LNCaP clone FGC (cell line): Measurements from ENCODE around the gene TACC3.

ENCODE experiments used
- DNase-seq: peaks from one replicate; pipeline ENCODE4 v3.0.0-alpha.2; 2011; ENCODE audit warnings: low read depth
- H3K4me3 ChIP-seq: 2 replicates; pipeline ENCODE4 v1.5.1; 2011; ENCODE audit warnings: mild to moderate bottlenecking, low read depth, low read length, control low read depth
- CTCF ChIP-seq: IDR thresholded peaks from 2 replicates; pipeline ENCODE4 v1.5.1; 2012; ENCODE audit warnings: mild to moderate bottlenecking; ENCODE audit not compliant: control insufficient read depth, insufficient read depth; ENCODE audit errors: extremely low read depth

The TACC3 gene

DNA sequence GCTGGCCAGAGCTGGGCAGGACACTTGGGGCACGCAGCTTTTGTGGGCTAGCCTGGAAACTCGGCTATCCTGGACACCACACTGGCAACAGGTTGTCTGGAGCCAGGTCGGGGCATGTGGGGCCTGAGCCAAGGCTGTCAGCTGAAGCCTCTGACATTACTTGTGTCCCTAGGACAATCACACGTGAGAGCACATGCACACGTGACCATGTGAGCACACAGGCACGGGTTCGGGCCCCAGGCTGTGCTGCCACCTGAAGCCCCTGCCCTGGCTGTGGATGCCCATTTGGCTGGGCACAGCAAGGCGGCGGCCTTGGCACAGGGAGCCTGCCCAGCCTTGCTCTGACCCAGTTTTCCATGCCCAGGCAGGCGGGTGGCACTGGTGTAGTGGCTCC is 63.1 kb downstream of the TACC3 start:
- DNase-seq: no peak
- no peak for TF ChIP-seq CTCF
- no peak overlapping the region for H3K4me3 ChIP-seq

- no peak for TF ChIP-seq CTCF
Observed at GRCh38 chr4:1784789-1785591, 63.7 kb downstream of the TACC3 start.

GRCh38 chr4:1785592-1785991 is 64.3 kb downstream of the TACC3 start:
- TF ChIP-seq CTCF: no peak
- no peak for DNase-seq
- H3K4me3 ChIP-seq: no peak overlapping the region

More at GRCh38 chr4:1784789-1785591, 63.7 kb downstream of the TACC3 start:
- no peak overlapping the region for H3K4me3 ChIP-seq
- DNase-seq: no peak

DNA sequence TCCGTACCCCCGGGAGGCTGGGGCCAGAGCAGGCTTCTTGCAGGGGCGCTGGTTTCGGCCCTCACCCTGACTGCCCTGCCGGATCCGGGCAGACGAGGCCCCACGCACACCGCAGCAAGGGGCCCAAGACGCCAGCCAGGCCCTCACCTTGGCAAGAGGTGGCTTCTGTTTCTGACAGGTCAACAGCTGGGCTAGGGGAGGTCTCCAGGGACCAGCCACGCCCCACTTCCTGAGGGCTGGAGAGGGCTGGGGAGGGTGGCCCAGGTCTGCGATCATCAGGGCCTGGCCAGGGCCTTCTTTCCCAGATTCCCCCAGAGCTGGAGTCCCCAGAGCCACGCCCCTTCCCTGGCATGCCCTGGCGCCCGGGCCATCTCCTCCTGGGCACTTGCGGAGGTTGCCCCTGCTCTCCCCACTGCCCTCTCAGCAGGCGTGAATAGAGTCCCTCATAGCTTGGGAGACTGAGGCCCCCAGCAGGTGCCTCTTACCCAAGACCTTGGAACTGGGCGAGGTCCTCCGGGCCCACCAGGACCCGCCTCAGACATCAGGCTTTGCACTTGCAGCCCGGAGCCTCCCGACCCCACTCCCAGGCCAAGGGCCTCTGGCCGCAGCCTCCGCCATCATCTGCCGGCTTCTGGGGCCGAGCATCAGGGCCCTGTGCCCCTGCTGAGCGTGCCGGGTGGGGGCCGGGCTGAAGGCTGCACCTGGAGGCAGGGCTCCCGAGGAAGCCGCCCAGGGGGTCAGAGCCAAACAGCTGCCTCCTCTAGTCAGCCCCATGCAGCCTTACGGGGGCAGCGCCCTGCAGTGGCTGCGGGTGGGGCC is 65.4 kb downstream of the TACC3 start:
- DNase-seq: no peak
- TF ChIP-seq CTCF: no peak
- no peak overlapping the region for H3K4me3 ChIP-seq

DNA sequence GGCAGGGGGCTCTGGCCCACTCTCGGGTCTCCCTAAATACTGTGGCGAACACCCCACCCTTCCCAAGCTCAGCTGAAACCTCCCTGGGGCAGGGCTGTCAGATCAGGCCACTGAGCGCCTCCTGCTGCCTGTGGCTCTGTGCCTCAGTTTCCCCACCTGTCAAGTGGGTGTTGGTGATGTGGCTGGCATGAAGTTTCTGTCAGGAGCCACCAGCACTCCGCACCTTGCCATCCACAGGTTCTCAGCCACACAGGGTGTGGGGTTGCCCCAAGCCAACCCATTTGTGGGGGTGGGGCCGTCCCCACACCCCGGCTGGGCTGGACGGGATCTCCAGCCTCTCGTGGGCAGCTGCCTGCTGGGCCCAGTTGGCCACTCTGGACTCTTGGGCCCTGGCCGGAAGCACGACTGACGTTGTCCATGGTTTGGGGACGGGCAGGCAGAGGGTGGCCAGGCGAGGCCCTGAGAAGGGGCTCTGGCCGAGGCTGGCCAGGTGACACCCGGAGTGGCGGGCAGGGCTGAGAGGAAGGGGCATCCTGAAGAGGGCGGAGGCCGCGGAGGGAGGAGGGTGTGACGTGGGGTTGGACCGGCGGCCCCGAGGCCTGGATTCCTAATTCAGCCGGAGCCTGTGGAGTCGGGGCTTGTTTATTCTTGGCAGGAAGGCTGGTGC is 66.2 kb downstream of the TACC3 start:
- no peak overlapping the region for H3K4me3 ChIP-seq
- DNase-seq: no peak
- no peak for TF ChIP-seq CTCF

GRCh38 chr4:1788254-1788973 is 67.1 kb downstream of the TACC3 start:
- DNase-seq: no peak
- no peak overlapping the region for H3K4me3 ChIP-seq
- TF ChIP-seq CTCF: no peak
